Hematopoietic multipotent progenitor cell treated with erythropoietin and hydrocortisone succinate and interleukin-3 and kit ligand, for 17 days (in vitro differentiated cells): ENCODE results near the gene NME4.
"Not testable (repeated sequence)": the region's sequence is repeated elsewhere in the genome, so short reads cannot be mapped to it uniquely, and the experiment has no call there.

Experiments used
- DNase-seq: peaks from one replicate; pipeline ENCODE4 v3.0.0-alpha.2; 2015; ENCODE audit warnings: low spot score

The NME4 gene

GRCh38 chr16:398561-399339 lies 1.8 kb downstream of the NME4 start:
- DNase-seq = no peak

DNA sequence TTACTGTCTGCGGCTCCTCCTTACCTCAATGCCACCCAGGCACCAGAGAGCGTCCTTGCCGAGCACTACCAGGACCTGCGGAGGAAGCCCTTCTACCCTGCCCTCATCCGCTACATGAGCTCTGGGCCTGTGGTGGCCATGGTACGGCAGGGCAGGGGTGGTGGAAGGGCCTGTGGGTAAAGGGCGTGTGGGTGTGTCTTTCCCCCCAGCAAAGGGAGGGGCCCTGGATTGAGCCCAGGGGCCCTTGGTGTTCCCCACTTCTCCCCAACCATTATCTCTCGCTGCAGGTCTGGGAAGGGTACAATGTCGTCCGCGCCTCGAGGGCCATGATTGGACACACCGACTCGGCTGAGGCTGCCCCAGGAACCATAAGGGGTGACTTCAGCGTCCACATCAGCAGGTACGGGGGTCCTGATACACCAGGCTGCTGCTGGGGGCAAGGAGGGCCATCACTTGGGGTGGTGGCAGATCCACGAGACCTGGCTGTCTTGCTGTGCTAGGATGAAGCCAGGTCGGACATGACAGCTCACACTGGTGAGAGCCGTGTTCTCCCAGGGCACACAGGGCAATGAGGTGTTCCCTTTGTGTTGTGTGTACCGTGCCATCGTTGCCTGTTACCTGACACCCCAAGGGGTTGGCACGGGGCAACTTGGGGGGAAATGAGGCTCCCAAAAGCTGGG lies 2.5 kb downstream of the NME4 start:
- peak; percentile 72 for DNase-seq

GRCh38 chr16:400061-400591 lies 3.1 kb downstream of the NME4 start:
- DNase-seq = peak; percentile 38

DNA sequence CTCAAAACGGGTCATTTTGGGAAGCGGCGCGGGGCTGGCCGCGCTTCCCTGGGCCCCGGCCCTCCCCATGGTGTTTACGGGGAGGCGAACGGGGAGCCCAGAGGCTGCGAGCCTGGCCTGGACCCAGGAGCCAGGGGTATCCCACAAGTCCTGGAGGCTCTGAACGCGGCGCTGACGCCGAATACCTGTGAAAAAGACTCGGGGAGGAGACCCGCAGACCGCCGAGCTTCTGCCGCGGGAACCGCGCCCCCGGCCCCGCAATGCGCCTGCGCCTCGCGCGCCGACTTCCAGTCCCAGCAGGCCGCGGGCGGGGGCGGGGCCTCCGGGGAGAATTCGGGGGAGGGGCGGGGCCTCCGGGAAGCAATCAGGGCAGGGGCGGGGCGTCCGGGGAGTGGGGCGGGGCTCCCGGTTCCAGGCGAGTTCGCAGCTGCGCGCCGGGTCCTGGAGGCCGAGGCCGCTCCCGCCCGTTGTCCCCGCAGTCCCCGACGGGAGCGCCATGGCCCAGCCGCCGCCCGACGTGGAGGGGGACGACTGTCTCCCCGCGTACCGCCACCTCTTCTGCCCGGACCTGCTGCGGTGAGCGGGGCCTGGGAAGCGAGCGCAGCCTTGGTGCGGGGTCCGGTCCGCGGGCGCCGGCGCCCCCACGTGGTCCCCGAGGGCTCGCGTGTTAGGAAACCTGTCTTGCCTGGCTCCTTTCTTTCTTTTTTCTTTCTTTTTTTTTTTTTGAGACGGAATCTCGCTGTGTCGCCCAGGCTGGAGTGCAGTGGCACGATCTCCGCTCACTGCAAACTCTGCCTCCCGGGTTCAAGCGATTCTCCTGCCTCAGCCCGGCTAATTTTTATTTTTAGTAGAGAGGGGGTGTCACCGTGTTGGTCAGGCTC lies 4.7 kb downstream of the NME4 start, which contains the start of gene DECR2:
DECR2 (plus strand) TSS at position 418 of the 881 bp plus-strand sequence; CDS start at position 497, 79 bp downstream.
- DNase-seq = peak; percentile 91

- DNase-seq = no peak
These were observed 8.0 kb downstream of the NME4 start for GRCh38 chr16:404971-405486.

GRCh38 chr16:405548-406506 lies 8.8 kb downstream of the NME4 start:
- no peak for DNase-seq

DNA sequence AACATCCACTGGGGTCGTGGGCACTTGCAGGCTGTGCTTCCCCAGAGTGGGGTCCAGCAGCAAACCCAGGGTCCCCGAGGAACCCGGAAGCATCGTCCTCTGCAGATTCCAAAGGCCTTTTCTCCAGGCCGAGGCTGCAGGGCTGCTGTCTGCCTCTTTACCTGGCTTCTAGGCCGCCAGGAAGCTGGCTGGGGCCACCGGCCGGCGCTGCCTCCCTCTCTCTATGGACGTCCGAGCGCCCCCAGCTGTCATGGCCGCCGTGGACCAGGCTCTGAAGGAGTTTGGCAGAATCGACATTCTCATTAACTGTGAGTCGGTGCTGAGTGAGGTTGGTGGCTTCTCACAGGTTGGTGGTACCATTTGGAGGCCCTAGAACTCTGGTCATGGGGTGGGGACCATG lies 10.3 kb downstream of the NME4 start:
- DNase-seq = no peak

DNA sequence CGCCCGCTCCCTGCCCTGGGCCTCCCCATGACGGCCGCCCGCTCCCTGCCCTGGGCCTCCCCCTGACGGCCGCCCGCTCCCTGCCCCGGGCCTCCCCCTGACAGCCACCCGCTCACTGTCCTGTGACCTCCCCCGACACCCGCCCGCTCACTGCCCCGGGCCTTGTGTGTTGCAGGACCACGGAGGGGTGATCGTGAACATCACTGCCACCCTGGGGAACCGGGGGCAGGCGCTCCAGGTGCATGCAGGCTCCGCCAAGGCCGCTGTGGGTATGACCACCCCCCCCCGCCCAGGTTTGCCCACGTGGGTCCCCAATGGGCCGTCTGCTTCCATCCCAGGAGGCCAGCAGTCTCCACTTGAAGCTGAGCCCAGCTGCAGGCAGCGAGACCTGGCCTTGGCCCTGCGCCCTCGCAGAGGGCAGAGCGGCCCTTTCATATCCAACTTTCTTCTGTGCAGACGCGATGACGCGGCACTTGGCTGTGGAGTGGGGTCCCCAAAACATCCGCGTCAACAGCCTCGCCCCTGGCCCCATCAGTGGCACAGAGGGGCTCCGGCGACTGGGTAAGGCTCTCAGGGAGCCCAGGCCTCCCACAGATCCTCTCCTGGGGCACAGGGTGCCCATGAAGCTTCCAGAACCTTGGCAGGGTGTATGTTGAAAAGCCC lies 13.6 kb downstream of the NME4 start:
- DNase-seq = no peak

DNA sequence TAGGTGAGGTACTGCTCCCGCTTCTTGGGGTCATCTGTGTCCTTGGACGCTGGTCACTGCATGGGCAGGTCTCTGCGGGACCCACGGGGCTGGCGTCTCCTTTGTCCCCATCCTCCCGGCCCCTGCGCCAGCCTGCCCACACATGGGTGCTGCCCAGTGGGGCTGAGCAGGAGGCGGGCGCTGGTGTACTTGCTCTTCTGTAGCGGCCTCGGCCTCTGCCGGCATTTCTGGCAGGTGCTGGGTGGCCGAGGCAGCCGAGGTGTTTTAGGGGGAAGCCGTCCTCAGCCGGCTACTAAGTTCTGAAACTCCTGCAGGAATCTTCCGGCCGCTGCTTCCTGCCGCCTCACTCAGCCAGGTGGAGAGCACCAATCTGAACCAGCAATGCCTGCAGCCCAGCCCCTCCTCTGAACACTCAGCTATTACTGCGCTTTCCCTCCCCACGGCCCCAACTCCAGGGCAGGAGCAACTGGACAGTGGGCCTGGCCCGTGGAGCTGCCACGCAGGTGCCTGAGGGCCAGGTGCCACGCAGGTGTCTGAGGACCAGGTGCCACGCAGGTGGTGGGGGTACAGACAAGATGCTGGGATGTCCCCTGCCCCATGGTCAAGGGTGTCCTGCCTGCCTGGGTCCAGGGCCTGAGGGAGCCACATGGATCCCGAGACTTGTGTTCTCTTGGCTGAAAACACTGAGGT lies 14.7 kb downstream of the NME4 start:
- DNase-seq = no peak

- no peak for DNase-seq
These were observed 17.6 kb downstream of the NME4 start for GRCh38 chr16:414395-415169.

DNA sequence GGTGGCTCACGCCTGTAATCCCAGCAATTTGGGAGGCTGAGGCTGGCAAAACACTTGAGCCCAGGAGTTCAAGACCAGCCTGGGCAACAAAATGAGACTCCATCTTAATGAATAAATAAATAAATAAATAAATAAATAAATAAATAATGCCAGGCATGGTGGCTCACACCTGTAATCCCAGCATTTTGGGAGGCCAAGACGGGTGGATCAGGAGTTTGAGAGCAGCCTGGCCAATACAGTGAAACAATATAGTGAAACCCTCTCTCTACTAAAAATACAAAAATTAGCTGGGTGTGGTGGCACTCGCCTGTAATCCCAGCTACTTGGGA lies 18.1 kb downstream of the NME4 start:
- DNase-seq = not testable (repeated sequence)

GRCh38 chr16:422179-422578 lies 25.2 kb downstream of the NME4 start:
- DNase-seq = not testable (repeated sequence)

DNA sequence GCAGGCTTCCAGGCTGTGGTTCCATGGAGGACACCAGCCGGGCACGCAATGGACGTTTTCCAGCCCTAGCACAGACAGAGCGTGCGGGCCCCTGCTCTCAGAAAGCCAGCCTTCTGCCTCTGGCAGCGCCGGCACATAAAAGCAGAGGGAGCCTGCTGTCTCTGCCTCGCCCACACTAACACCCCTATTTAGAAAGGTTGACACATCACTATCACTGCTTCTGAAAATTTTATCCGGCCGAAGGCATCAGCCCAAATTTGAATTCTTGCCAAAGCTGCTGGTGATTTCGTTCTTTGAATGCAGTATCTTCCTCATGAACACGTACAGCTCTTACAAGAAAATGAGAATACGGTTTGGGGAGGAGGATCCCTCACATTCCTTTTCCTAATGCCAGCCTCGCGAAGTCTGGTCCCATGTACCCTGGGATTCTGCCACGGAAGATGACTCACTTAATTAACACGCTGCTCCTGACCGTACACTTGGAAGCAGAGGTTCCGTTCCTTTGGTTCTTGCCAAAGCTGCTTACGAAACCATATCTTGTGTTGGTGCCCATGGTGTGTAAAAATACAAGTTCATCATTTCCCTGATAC lies 27.1 kb downstream of the NME4 start:
- DNase-seq = no peak

DNA sequence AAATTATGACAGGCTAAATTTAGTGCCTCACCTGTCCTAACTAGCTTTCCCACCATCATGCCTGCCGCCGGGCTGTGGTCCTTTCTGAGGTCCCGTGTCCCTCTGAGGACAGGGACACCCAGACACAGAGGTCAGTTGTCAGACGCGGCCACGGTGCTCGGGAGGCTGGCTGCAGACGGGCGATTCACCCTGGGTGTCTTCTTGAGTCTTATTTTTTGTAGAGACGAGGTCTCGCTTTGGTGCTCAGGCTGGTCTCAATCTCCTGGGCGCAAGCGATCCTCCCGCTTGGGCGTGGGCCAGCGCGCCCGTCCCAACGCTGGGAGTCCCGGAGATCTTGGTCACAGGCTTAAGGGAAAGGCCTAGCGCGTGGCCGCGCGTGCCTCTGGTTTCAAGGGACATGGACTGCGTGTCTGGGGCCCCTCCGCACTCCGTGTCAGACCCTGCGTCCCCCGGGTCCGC lies 27.7 kb downstream of the NME4 start:
- DNase-seq = no peak

GRCh38 chr16:425082-425718 lies 28.2 kb downstream of the NME4 start, which contains the start of gene RAB11FIP3:
TSS of gene RAB11FIP3 (plus strand) at chr16:425649. CDS start at chr16:426007, 358 bp downstream.
- peak; percentile 70 for DNase-seq

DNA sequence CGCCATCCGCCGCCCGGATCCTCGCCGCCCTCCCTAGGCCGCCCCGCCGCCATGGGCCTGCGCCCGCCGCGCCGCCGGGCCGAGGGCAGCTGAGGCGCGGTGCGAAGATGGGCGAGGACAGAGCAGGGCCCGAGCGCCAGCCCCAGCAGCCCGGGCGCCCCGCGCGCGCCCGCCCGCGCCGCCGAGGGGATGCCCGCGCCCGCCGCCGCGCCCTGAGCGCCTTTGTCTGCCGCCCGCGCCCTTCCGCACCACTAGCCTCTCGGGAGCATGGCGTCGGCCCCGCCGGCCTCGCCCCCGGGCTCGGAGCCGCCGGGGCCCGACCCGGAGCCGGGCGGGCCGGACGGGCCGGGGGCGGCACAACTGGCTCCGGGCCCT lies 28.7 kb downstream of the NME4 start:
- DNase-seq = no peak

- no peak for DNase-seq
These were observed 29.3 kb downstream of the NME4 start for GRCh38 chr16:426115-426905.
